GM23338 (cell line): Measurements from ENCODE around the gene MAVS.

Experiments used
- CREB1 ChIP-seq: fragments of 250-450 bp; sonication (Bioruptor Pico); IDR thresholded peaks from 2 replicates; pipeline ENCODE4 v1.5.0; 2020; ENCODE audit warnings: low read depth, mild to moderate bottlenecking, moderate library complexity
- CTCF ChIP-seq, 2 experiments: fragments of 200-600 bp in 1 of 2; sonication (generic) in 1 of 2; conservative IDR thresholded peaks; 2 replicates each; pipeline versions ENCODE4 v1.5.1 to v1.6.1; 2016 to 2017; ENCODE audit warnings: antibody characterized with exemption in 2 of 2, low read depth in 2 of 2, mild to moderate bottlenecking in 2 of 2, moderate library complexity in 1 of 2
- EZH2 ChIP-seq: fragments of 200-600 bp; sonication (generic); IDR thresholded peaks from one replicate; pipeline ENCODE4 v1.8.0; 2017; ENCODE audit warnings: antibody characterized with exemption, mild to moderate bottlenecking, low read depth; ENCODE audit not compliant: unreplicated experiment
- REST ChIP-seq: IDR thresholded peaks from one replicate; pipeline ENCODE4 v1.6.1; 2018; ENCODE audit warnings: antibody characterized with exemption; ENCODE audit not compliant: unreplicated experiment
- ZNF331 ChIP-seq: fragments of 250-450 bp; sonication (Bioruptor Pico); IDR thresholded peaks from 2 replicates; pipeline ENCODE4 v1.5.0; 2020; ENCODE audit warnings: low read depth, mild to moderate bottlenecking, moderate library complexity

GRCh38 chr20:3869839-3870634, 23.4 kb downstream of the MAVS start:
- TF ChIP-seq CTCF (conservative IDR thresholded peaks at IDR 0.05; ENCODE audit: low read depth in 2 of 2) (no peak), CREB1 (CRISPR knock-in tag) (no peak), REST (no peak), EZH2 (no peak), ZNF331 (CRISPR knock-in tag) (no peak)
